UCSD-AML1 (cell line): Measurements from ENCODE around the gene PTPRO.

Source experiments
- DNase-seq: peaks from one replicate; lab custom pipeline; 2025; ENCODE audit not compliant: unreplicated experiment; lab: John Stamatoyannopoulos, UW

Gene PTPRO

GRCh38 chr12:15550793-15551192, 228.5 kb downstream of the PTPRO start:
- no peak for DNase-seq

- DNase-seq = no peak
These were observed 233.1 kb downstream of the PTPRO start for GRCh38 chr12:15555446-15555845.

- no peak for DNase-seq
These were observed 234.2 kb downstream of the PTPRO start for GRCh38 chr12:15556411-15557102.

DNA sequence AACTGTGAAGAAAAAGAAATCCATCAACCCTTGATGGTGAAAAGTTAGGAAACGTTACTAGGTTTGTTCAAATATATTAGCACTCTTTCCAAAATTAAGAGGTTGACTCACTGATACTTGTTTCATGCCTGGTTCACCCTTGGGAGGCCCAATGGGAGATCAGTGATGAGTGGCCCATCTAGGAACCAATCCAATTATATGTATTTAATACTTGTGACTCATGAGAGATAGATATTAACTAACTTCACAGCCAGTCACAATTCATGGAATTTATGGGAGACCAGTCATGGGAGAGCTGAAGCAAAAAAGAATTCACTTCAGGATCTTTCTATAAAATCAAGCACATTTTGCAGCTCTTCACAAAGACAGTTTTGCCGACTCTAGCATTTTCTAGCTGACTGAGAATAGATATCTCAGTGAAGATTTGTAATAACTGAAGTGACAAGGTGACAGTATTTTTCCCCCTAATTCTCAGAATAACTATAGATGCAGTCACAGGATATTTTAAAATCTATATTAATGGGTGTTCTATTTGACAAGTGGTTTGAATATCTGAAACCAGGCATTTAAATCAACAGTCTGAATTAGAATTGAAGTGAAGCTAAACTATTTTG, 236.7 kb downstream of the PTPRO start:
- DNase-seq = no peak

DNA sequence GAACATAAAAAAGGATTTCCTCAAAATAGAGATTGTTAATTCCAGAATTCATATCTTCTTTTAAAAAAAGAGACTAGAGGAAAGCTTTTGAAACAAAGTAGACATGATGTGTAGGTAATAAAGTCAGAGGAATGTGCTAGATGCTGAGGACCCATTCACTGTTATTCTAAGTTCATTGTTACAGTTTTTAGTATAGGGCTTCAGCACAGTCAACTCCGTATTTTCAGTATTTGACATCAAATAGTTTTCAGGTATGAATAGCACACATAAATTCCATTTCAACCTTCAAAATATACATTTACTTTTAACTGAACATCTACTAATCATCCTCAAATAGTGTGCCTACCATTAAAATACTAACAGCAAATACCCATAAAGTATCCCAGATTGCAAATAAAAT, 239.1 kb downstream of the PTPRO start:
- DNase-seq = no peak

DNA sequence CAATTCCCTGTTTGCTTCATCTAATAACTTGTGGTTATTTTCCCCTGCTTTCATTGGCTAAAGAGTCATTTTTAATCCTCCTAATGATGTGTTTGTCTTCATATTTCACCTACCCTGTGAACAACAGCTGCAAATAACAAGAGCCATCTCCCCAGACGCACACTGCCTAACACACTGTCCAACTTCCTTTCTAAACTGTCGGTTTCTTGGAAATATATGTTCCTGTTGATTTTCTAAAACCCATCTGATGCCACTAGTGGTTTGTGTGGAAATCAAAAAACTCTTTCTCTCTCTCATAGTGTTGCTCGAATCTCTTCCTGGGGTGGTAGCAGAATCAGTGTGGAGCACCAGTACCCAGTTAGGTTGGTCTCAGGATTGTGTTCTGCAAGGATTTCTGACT, 240.0 kb downstream of the PTPRO start:
- no peak for DNase-seq

DNA sequence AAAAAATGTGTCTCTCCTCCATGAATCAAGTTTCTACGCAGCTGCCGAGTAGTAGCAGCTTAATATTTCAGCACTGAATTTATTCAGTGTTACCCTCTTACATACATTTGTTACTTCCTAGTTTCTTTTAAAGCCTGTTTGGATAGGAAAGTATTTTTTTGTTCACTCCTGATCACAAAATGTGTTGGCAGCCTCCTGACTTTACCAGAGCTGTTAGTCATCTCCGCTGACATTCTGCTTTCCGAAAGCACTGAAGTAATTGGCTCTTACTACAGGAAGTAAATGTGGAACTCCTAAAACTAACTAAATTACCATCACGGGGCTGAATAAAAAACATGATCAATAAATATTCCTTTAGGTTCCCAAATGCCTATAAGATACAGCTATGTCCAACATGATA, 241.4 kb downstream of the PTPRO start:
- no peak for DNase-seq

DNA sequence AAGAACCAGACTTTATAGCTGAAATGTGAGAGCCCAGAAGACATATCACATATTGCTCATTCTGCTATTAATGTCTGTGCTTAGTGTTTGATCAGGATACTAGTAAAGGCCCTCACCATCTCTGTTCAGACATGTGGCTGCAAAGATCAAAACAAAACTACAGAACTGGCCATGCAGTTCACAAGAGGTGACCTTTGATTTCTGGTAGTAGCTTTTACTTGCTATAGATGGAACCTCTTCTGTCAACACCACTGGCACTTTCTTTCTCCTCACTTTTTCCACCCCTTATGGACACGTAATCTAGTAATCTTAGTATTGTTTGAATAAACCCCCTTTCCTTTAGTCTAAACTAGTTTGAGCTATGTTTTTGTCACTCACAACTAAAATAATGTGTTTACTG, 252.0 kb downstream of the PTPRO start:
- DNase-seq = no peak

DNA sequence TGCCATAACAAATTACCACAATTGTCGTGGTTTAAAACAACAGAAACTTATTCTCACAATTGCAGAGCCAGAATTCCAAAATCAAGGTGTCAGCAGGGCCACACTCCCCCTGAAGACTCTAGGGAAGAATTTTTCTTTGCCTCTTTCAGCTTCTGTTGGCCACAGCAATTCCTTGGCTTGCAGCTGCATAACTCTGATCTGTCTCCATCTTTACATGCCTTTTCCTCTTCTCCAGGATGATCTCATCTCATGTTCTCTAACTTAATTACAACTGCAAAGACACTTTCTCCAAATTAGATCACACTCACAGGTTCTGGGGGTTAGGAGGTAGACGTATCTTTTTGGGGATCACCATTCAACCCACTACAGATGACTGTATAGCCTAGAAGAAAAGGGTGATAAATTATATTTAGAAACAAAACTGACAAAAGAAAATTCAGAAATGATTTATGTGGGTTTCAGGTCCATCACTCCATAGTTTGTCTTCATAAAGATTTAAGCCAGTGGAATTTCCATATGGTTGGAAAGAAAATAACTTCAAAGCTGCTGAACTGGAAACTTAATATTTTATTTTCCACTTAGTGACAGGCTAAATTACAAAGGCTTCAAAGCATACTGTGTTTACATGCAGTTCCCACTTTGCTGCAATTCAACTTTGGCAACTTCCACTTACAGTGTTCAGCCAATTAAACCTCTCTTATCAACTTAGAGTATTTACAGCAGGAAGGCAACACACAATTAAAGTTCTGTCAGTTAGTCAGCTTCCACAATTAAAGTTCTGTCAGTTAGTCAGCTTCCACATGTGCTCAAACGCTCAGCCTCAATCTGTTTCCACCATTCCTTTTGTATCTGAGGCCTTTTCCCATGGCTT, 253.6 kb downstream of the PTPRO start:
- no peak for DNase-seq

GRCh38 chr12:15580431-15580830, 258.1 kb downstream of the PTPRO start:
- no peak for DNase-seq

DNA sequence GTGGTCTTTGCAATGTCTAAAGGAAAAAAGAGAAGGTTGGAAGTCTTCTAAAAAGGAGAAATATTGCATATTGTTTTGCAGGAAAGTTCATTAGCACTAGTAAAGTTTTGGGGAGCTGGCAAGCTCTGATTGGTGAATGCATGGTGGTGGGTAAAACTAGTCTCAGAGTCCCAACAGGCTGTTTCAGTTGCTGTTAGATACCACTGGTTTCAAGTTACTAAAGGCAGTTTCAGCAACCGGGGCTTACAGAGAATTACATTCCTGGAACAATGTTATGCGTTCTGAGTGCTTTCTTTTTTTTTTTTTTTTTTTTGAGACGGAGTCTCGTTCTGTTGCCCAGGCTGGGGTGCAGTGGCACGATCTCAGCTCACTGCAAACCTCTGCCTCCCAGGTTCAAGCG, 258.7 kb downstream of the PTPRO start:
- DNase-seq = no peak

GRCh38 chr12:15583804-15584203, 261.5 kb downstream of the PTPRO start:
- no peak for DNase-seq

DNA sequence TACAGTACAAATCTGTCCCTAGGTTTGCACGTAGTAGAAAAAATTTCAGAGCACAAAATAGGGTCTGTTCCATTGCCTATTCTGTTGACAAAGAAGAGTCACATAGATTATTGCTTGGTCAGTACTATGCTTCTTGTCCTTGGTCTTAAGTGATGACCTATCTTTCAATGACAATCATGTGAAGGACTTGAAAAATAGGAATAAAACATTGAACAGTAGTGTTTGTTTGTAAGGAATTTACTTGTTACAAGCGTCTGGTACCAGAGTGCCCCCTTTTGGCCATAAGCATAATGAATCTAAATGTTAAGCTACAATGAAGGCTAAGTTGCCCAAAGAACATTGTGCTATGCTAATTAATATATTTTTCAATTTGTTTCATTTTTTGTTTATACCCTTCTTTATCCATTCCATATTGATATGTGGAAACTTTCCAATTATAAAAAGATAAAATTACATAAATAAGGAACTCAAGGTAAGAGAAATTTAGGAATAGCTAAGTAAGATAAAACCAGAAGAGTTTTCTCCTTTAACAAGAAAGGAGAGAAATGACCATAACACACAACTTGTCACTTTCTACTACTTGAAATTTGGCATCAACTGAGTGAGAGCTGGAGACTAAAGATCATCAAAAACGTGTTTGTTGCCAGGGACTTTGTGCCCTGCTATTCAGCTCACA, 262.2 kb downstream of the PTPRO start:
- DNase-seq = no peak

DNA sequence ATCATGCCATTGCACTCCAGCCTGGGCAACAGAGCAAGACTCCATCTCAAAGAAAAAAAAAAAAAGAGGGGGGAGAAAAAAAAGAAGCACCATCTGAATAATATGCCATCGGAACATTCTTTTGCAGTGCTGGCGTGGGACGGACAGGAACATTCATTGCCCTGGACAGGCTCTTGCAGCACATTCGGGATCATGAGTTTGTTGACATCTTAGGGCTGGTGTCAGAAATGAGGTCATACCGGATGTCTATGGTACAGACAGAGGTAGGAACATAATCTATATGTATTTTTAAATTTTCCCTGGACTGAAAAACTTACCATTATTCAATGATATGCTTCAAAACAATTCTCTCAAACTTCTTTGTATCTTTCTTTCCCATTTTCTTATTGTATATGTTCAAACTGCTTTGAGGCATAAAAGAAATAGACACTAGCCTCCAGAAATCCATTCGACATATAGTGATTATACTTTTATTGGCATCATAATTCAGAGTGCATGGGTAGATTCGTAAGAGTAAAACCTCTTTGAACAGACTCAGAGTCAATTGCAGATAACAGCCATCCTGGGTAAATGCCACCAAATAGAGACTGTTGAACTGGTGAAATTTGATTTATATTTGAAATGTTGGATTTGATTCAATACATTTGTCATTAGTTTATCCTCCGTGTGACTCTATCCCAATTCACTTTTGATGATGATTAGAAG, 267.2 kb downstream of the PTPRO start:
- no peak for DNase-seq

GRCh38 chr12:15590180-15590826, 268.0 kb downstream of the PTPRO start:
- DNase-seq = peak; percentile 15

DNA sequence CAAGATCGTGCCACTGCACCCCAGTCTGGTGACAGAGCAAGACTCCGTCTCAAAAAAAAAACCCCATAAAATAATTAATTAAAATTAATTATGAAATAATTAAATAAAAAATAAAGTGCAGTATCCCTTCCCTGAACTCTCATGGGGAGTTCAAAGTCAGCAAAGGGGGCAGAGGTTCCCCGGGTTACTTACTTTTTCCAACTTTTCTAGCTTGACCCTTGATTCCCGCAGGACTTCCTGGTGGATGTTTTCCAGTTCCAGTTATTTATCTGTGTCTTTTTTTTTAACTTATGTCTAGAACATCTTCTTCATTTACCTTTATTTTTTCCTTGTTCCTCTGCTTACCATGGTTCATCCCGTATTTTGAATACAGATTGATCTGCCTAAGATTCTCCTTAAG, 269.5 kb downstream of the PTPRO start:
- no peak for DNase-seq

DNA sequence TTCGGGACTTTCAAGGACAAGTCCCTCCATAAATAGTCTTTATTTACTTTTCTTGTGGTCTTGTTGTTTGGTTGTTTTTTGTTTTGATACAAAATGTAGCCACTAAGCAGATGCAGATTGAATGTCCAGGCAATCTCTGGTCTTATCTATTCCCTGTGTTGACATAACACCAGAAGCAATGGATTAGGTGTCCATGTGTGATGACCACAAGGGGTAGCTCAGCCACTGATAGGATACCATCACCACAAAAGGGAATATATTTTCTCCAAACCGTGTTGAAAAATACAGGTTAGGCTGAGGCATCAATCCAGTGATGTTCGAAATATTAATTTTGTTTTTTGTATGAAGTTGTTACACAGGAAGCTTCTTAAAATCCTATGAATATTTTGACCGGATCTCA, 270.6 kb downstream of the PTPRO start:
- no peak for DNase-seq

- DNase-seq = no peak
These were observed 273.9 kb downstream of the PTPRO start for GRCh38 chr12:15596174-15596573.

GRCh38 chr12:15597125-15597830, 275.0 kb downstream of the PTPRO start:
- no peak for DNase-seq
